HEK293T (cell line): ENCODE data around the gene UPP1.

Source experiments
- ARNT ChIP-seq: fragments of 450-650 bp; IDR thresholded peaks from 2 replicates; pipeline ENCODE4 v1.6.1; 2017; ENCODE audit warnings: mild to moderate bottlenecking
- BHLHE40 ChIP-seq: fragments of 450-650 bp; IDR thresholded peaks from 2 replicates; pipeline ENCODE4 v1.6.1; 2016; ENCODE audit warnings: mild to moderate bottlenecking, moderate library complexity, borderline replicate concordance
- CTBP1 ChIP-seq: fragments of 450-650 bp; IDR thresholded peaks from 2 replicates; pipeline ENCODE4 v1.6.1; 2016; ENCODE audit warnings: borderline replicate concordance
- FOXA1 ChIP-seq: fragments of 450-650 bp; IDR thresholded peaks from 2 replicates; pipeline ENCODE4 v1.6.1; 2016; ENCODE audit warnings: mild to moderate bottlenecking
- FOXK2 ChIP-seq: fragments of 450-650 bp; IDR thresholded peaks from 2 replicates; pipeline ENCODE4 v1.6.1; 2016; ENCODE audit warnings: mild to moderate bottlenecking
- FOXM1 ChIP-seq: fragments of 450-650 bp; IDR thresholded peaks from 2 replicates; pipeline ENCODE4 v1.6.1; 2017; ENCODE audit warnings: mild to moderate bottlenecking, borderline replicate concordance
- HDGF ChIP-seq: fragments of 450-650 bp; IDR thresholded peaks from 2 replicates; pipeline ENCODE4 v1.6.1; 2017; ENCODE audit warnings: antibody characterized with exemption, borderline replicate concordance
- L3MBTL2 ChIP-seq: fragments of 450-650 bp; conservative IDR thresholded peaks from 2 replicates; pipeline ENCODE4 v1.6.1; 2016; ENCODE audit warnings: mild to moderate bottlenecking
- LEF1 ChIP-seq: fragments of 450-650 bp; IDR thresholded peaks from 2 replicates; pipeline ENCODE4 v1.6.1; 2017; ENCODE audit warnings: mild to moderate bottlenecking, borderline replicate concordance
- SP1 ChIP-seq: fragments of 450-650 bp; IDR thresholded peaks from 2 replicates; pipeline ENCODE4 v1.6.1; 2017
- SUZ12 ChIP-seq: fragments of 450-650 bp; IDR thresholded peaks from 2 replicates; pipeline ENCODE4 v1.6.1; 2016; ENCODE audit warnings: mild to moderate bottlenecking
- ZNF384 ChIP-seq: fragments of 450-650 bp; IDR thresholded peaks from 2 replicates; pipeline ENCODE4 v1.6.1; 2016

- TF ChIP-seq SUZ12 (no peak), SP1 (no peak), BHLHE40 (no peak), ZNF384 (no peak), FOXM1 (no peak), FOXK2 (no peak), ARNT (no peak), HDGF (no peak), CTBP1 (no peak), LEF1 (no peak), FOXA1 (no peak), L3MBTL2 (no peak)
Measured at GRCh38 chr7:48041653-48041970, 47.5 kb upstream of the UPP1 start.
